Amniotic stem cell (primary cell): ENCODE measurements around the gene VMAC.

Experiments
- DNase-seq: peaks from one replicate; lab custom pipeline; 2025; lab: John Stamatoyannopoulos, UW

The VMAC gene

DNA sequence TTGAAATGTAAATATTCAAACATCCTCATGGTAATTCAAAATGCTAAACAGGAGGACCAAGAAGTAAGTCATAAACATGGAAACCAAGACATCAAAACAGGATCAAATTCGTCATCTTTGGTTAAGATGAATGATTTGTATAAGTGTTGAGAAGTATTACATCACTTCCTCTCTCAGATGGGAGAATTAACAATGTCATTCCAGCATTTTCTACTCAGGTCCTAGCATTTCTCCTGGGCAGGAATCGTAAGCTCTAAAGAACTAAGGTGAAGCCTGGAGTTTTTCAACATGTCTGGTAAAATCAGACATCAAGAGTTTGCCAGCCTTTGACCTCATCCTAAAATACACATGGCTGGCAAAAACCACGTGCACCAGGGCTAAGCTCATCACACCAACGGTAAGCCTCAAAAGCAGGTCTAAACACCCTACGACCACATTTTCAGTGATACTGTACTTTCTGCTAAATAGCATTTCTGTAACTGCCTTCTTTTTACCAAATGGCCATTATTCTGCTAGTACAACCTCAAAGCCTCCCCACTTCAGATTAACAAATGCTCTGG lies 48.4 kb downstream of the VMAC start:
- no peak for DNase-seq

DNA sequence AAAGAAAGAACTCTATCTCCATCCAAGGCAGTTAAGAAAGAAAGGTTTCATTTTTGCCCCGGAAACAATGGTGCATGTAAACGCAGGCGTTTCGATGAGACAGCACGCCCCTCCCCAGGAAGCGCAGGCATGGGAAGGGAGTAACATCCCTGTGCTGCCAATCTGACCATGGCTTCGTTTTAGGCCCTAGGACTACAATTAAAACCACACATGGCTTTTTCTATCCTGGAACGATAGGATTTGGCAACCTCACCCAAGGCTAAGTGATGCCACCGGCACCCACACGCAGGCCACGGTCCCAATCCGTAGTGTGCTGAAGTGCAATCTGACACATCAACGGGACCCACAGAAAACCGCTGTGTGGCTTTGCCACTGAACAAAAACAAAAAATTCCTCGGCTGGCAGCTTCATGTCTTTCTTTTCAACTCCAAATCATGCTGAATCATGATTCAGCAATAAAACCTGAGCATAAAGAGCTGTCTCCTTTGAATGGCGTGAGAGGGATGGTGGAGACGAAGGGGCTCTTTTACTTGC lies 49.1 kb downstream of the VMAC start:
- DNase-seq: no peak

GRCh38 chr19:5954293-5954692 lies 49.6 kb downstream of the VMAC start:
- DNase-seq: no peak

DNA sequence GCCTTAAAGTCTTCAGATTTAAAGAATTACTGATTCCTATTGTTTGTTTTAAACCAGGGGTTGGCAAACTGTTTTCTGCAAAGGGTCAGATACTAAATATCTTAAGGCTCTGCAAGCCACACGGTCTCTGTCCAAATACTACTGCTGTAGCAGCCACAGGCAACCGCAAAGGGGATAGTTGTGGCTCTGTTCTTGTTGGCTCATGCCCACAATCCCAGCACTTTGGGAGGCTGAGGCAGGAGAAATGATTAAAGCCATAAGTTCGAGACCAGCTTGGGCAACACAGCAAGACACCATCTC lies 50.9 kb downstream of the VMAC start:
- no peak for DNase-seq

DNA sequence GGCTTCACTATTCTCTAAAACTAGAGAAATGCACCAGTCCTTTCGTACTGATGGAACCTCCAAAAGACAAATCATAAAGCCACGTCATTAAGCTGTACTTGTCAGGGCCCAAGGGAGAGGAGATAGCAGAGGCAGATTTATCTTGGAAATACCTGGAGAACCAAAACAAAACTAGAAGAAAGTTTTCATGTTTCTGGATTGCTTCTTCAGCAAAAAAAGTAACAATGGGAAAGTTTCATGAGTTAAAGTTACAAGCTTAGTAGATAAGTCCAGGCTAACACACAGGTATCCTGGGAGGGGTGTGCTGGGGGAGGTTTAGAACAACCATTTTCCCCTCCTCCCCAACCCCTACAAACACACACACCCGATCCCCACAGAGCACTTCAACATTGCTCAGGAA lies 51.7 kb downstream of the VMAC start:
- DNase-seq: no peak

DNA sequence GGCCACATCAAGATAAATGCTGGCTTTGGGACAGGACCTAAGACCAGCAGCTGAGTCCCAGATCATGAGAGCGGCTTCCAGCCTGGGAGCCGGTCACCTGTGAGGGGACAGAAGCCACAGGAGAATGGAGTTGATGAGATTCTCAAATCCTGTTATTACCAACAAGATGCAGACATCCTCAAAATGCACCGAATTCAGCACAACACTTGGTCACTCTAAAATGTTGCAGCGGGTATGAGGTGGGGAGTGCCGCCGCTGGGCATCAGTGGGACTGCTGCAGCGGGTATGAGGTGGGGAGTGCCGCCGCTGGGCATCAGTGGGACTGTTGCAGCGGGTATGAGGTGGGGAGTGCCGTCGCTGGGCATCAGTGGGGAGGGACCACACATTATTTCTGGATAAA lies 52.1 kb downstream of the VMAC start:
- DNase-seq: no peak

DNA sequence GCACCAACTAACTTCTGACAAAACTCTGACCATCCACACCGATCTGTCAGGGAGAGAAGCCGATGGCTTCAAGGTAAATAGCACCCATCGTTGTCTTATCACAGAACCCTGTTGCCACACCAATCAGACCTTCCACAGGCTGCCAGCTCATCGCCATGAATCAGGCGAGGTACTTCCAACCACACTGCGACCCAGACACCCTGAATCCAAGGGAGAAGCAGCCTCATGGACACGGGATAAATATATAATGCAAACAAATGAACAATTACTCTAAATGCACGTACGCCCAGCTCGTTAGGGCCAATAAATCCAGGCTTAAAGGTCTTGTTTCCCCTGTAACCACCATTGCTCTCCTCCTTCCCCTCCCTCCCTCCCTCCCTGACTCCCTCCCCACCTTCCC lies 52.5 kb downstream of the VMAC start:
- no peak for DNase-seq

DNA sequence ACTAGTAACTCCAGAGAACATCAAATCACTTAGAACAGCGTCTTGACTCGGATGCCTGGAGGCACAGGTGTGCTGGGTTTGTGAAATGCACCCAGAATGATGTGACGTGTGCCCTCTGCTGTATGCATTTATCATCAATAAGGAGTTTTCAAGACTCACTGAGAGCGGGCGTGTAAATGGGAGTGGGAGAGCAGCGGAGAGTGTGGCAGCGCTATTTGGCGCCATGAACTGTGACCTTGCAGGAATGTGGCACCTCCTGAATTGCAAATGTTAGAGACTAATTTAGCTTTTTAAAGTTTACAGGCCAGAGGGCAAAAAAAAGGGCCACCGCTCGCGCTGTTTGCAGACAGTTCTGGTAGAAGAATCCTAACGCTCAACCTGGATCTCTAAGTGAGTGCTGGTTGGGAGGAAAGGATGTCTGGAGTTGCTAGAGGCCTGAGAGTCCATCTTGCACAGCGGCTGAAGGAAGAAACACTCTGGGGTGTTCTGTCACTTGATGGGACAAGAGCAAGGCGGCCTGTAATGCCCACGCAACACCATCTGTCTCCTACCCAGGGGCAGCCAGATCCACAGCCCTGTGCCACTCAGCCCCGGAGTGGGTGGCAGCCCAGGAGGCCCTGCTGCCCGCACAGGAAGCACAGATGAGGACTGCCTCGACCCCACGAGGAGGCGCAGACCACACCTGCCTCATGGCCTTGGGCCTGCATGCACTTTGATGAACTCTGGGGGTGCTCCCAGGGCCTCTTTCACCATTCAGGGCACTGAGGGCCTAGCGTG lies 53.6 kb downstream of the VMAC start:
- DNase-seq: no peak

DNA sequence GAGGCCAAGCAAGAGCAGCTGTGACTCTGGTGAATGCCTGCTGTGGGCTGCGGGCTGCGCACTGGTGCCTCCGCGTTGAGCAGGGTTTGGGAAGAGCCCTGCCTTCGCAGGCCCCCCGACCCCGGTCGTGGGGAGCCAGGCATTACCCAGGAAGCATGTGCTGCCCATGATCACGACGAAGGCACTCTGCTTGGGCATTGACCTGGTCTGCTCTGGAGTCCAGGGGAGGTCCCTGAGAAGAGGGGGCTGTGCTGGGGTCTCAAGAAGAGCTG lies 54.1 kb downstream of the VMAC start:
- DNase-seq: no peak

DNA sequence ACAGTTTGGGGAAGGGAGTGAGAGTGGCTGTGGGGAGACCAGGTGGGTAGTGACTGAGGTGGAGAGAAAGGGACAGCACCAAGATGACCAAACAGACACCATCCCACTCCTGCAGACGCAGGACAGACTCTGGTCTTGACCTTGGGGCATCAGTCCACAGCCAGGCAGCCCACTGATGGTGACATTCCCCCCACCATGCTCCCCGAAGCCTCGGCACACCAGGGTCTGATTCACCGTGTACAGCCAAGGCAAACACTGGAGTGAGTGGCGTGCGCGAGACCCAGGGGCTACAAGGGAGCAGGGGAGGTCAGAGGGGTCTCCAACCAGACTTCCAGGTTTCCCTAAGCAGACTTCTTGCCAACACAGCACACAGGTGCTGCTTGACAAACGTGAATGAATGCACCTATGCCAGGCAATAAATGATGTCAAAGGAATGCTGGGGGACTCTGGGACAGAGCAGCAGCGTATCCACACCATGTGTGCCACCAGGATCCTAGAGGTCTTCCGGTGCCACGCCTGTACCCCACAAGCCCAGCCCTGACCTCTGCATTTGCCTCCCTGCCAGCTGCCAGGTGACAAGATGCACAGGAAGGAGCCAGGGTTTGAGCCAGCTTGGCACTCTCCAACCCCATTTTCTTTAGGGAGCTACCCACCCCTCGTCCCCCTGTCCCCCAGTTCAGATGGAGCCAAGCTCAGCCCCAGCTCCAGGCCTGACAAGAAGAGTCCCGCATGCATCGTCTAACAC lies 54.8 kb downstream of the VMAC start:
- no peak for DNase-seq
